Kidney (tissue), 14 donors: ENCODE measurements around the gene MED9. TPM values are rescaled to one million over a fixed set of nuclear protein-coding genes. Genes with fewer than 3 reads are reported as not detected.

Experiments
- DNase-seq, 5 donors: peaks; one replicate each; pipeline ENCODE4 v3.0.0-alpha.2; 2013 to 2020
- FAIRE-seq: peaks from 2 replicates; lab custom pipeline; 2012; peaks lifted over from hg19 to GRCh38; lab: Jason Lieb, UNC
- H3K27ac ChIP-seq, 2 donors: one replicate each; pipeline ENCODE4 v1.7.0; 2013; ENCODE audit warnings: low read depth in 2 of 2, low read length in 2 of 2, inconsistent platforms in 1 of 2
- H3K27me3 ChIP-seq: one replicate; pipeline ENCODE4 v1.7.1; 2013; ENCODE audit warnings: low read length, inconsistent platforms; ENCODE audit not compliant: control insufficient read depth, insufficient read depth
- H3K36me3 ChIP-seq, 3 donors: one replicate each; pipeline versions ENCODE4 v1.7.0 to v1.7.1; 2013; ENCODE audit warnings: low read length in 3 of 3, control low read depth in 1 of 3, inconsistent platforms in 1 of 3; ENCODE audit not compliant: insufficient read depth in 3 of 3, control insufficient read depth in 2 of 3
- H3K4me1 ChIP-seq, 3 donors: one replicate each; pipeline versions ENCODE4 v1.7.0 to v1.7.1; 2013; ENCODE audit warnings: low read length in 3 of 3, inconsistent platforms in 1 of 3, low read depth in 1 of 3; ENCODE audit not compliant: control insufficient read depth in 2 of 3, insufficient read depth in 2 of 3
- H3K4me3 ChIP-seq, 3 donors: one replicate each; pipeline versions ENCODE4 v1.7.0 to v1.8.1; 2013; ENCODE audit warnings: low read length in 3 of 3, control low read depth in 1 of 3, inconsistent platforms in 1 of 3
- H3K9ac ChIP-seq, 3 donors: one replicate each; pipeline versions ENCODE4 v1.7.0 to v1.7.1; 2013; ENCODE audit warnings: low read length in 3 of 3, control low read depth in 1 of 3, inconsistent platforms in 1 of 3
- H3K9me3 ChIP-seq, 3 donors: one replicate each; pipeline versions ENCODE4 v1.7.0 to v1.7.1; 2013; ENCODE audit warnings: low read length in 3 of 3, control low read depth in 1 of 3, inconsistent platforms in 1 of 3; ENCODE audit not compliant: control insufficient read depth in 2 of 3, insufficient read depth in 1 of 3
- intact Hi-C: fragments of 100-400 bp; cut with DNase I; formaldehyde crosslinking; loops from one replicate; pipeline ENCODE4 v1.11.1; 2022
- polyA plus RNA-seq: library from polyadenylated mRNA; stranded (reverse); fragments of 350-450 nt; fragmentation: Illumina TruSeq; extraction: RNeasy Lipid Tissue Mini Kit (QIAGEN cat#74804); gene quantifications from one replicate; pipeline ENCODE4 v1.2.3, GENCODE V29; 2014; ENCODE audit warnings: low read depth, low replicate concordance; ENCODE audit not compliant: insufficient read depth
- total RNA-seq: library from RNA; stranded (reverse); fragmentation: NEBNext Ultra II Directional; extraction: Animal tissue kit (Norgen Biotek cat#: 25700); gene quantifications from one replicate; pipeline ENCODE4 v1.2.1, GENCODE V29; 2021
- TF ChIP-seq, protein P1 (sequence below): IDR thresholded peaks from 3 replicates; pipeline ENCODE4 v1.5.1; 2012; ENCODE audit warnings: mild to moderate bottlenecking, moderate library complexity, borderline replicate concordance; ENCODE audit not compliant: insufficient read depth; ENCODE audit errors: extremely low read depth
- donor health status: control.
- donor health status: control.
- donor health status: control.
- donor health status: control.
- donor health status: control.
- donor health status: DM: yes; HTN: yes; CAD: no.
- donor health status: Normal renal cell carcinoma (clear cell type).

Gene MED9
- total and polyA plus RNA-seq, 2 donors from 2014 or later = 20.8 to 24.5 TPM

DNA sequence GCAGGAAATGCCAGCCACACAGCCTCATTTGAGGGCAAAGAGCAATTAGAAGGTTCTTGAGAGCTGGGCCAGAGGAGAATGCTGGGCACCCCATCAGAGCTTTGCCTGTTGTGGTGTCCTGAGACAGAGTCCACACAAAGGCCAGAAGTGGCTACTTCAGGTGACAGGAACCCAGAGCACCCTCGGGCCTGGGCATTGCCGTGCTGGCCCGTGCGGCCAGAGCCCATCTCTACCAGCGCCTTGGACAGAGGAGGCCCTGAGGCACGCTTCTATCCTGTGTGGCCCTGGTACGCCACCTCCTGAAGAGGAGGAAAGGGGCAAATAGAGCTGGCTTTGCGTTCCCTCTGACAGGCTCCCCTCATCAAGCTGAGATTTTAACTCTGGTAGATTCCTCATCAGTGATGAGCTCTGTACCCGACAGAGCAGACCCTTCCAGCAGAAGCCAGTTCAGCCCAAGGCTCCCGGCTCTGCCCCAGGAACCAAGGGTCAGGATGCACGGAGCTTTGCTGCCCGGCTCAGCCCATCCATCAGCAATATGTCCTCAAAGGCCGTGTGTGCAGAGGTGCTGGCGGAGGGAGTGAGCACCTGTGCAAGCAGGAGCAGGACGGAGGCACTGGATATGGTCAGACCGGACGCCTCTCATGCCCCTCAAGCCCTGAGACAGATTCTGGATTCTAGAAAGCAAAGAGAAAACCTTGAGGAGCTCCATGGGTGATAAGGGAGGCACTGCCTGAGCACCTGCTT, 22.8 kb downstream of the MED9 start:
- intact Hi-C loops = no loop called here

DNA sequence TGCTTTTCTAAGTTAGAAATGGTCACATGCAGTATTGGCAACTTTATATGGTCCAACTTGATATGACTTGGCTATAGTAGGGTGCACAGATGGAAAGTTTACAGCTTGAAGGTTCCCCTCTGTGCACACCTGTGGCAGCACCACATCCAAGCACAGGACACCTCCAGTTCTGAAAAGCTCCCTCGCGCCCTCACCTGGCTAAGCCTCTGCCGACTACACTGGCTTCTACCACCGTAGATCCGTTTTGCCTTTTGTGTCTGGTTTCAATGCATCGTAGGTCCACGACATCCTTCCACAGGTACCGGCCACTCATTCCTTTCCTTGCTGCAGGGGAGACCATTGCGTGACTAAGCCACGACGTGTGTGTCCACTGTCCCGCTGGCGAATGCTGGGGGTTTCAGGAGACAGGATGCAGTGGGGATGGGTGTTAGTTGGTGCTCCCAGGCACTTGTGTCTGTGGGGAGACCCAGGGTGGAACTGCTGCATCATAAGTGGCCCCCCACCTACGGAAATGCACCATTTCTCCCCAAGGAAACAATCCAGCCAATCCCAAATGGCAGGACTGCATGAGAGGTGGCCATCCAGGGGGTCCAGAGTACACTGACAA, 24.3 kb downstream of the MED9 start:
- Histone ChIP-seq H3K4me3 (no peak overlapping the region), H3K36me3 (no peaks in the 10 kb centered on the region), H3K27ac (no peak overlapping the region), H3K9ac (no peak overlapping the region), H3K4me1 (peaks cover 0 to 6% (median 0%) of the 10 kb centered on the region in 3 donors), H3K27me3 (no peaks in the 10 kb centered on the region), H3K9me3 (no peaks in the 10 kb centered on the region)
- peak in 2 of 5 donors; percentile 24 to 42 for DNase-seq
- FAIRE-seq = no peak
- intact Hi-C loops = no loop called here
- TF ChIP-seq, protein P1, sequence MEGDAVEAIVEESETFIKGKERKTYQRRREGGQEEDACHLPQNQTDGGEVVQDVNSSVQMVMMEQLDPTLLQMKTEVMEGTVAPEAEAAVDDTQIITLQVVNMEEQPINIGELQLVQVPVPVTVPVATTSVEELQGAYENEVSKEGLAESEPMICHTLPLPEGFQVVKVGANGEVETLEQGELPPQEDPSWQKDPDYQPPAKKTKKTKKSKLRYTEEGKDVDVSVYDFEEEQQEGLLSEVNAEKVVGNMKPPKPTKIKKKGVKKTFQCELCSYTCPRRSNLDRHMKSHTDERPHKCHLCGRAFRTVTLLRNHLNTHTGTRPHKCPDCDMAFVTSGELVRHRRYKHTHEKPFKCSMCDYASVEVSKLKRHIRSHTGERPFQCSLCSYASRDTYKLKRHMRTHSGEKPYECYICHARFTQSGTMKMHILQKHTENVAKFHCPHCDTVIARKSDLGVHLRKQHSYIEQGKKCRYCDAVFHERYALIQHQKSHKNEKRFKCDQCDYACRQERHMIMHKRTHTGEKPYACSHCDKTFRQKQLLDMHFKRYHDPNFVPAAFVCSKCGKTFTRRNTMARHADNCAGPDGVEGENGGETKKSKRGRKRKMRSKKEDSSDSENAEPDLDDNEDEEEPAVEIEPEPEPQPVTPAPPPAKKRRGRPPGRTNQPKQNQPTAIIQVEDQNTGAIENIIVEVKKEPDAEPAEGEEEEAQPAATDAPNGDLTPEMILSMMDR = no peak

More for the DNA sequence above, 22.8 kb downstream of the MED9 start:
- H3K9ac ChIP-seq = no peak overlapping the region
- H3K27ac ChIP-seq = no peak overlapping the region
- peaks cover 0 to 9% (median 0%) of the 10 kb centered on the region in 3 donors for H3K4me1 ChIP-seq
- H3K9me3 ChIP-seq = no peaks in the 10 kb centered on the region
- H3K27me3 ChIP-seq = no peaks in the 10 kb centered on the region
- TF ChIP-seq, protein P1 = no peak
- FAIRE-seq = no peak
- H3K4me3 ChIP-seq = no peak overlapping the region
- peak in 2 of 5 donors; percentile 31 to 69 for DNase-seq
- H3K36me3 ChIP-seq = no peaks in the 10 kb centered on the region

DNA sequence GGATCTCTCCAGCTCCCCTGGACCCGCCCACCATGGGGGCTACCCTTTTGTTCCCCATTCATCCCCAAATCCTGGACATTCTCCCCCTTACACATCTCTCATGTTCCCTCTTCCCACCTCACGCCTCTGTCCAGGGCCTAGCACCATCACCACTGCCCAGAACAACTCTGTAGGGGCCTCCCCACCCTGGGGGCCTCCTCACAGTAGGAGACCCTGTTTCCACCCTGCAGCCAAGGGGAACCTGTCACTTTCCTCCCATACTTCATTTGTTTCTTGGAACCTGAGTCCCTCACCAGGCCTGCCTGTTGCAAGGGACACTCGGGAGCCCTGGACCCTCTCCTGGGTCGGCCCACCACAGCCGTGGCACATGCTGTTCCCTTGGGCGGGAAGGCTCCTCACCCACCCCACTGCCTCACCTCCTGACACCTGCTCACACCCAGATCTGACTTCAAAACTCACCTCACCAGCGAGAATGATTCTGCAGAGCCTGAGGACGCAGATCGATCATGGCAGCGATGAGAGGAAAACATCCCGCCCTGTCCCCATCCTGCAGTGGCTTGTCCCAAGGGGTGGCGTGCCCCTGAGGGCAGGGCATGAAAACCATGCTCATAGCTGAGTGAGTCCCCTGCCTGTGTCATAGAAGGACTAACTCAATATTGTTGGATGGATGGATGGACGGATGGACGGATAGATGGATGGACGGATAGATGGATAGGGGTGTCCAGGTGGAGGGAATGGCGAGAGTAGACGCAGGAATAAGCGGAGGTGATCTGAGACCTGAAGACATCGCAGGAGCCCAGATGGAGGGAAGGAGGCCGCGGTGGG, 26.2 kb downstream of the MED9 start:
- Histone ChIP-seq H3K36me3 (no peaks in the 10 kb centered on the region), H3K27ac (no peak overlapping the region), H3K27me3 (no peaks in the 10 kb centered on the region), H3K4me3 (no peak overlapping the region), H3K4me1 (peaks cover 0 to 3% (median 0%) of the 10 kb centered on the region in 3 donors), H3K9ac (no peak overlapping the region), H3K9me3 (no peaks in the 10 kb centered on the region)
- intact Hi-C loops = no loop called here
- TF ChIP-seq, protein P1 = no peak
- FAIRE-seq (no peak), DNase-seq (peak in 2 of 5 donors; percentile 26 to 62)
